Keratinocyte (primary cell): Measurements from ENCODE around the gene ZNF516. TPM values are rescaled to one million over a fixed set of nuclear protein-coding genes. Genes with fewer than 3 reads are reported as not detected.

Experiments used
- DNase-seq: peaks from one replicate; pipeline ENCODE4 v3.0.0-alpha.2; 2011; ENCODE audit warnings: low read depth, missing footprints, low spot score
- FAIRE-seq: peaks from 2 replicates; lab custom pipeline; 2011; peaks lifted over from hg19 to GRCh38; lab: Jason Lieb, UNC
- H2AFZ ChIP-seq: 2 replicates; pipeline ENCODE4 v1.6.0; 2012; ENCODE audit warnings: low read length, control low read depth, inconsistent platforms; ENCODE audit not compliant: control insufficient read depth
- H3K27ac ChIP-seq: 2 replicates; pipeline ENCODE4 v1.5.1; 2011; ENCODE audit warnings: low read length; ENCODE audit not compliant: control insufficient read depth, insufficient read depth
- H3K27me3 ChIP-seq: 3 replicates; pipeline ENCODE4 v1.6.0; 2011; ENCODE audit warnings: low read length; ENCODE audit not compliant: control insufficient read depth, insufficient read depth; ENCODE audit errors: extremely low read depth
- H3K36me3 ChIP-seq, 2 experiments: 2 replicates in 1 of 2; 3 replicates in 1 of 2; pipeline ENCODE4 v1.5.1; 2011; ENCODE audit warnings: low read length in 2 of 2, mild to moderate bottlenecking in 1 of 2; ENCODE audit not compliant: control insufficient read depth in 2 of 2, insufficient read depth in 2 of 2; ENCODE audit errors: extremely low read depth in 1 of 2
- H3K4me1 ChIP-seq: 3 replicates; pipeline ENCODE4 v1.5.1; 2011; ENCODE audit warnings: low read length; ENCODE audit not compliant: control insufficient read depth, insufficient read depth; ENCODE audit errors: extremely low read depth
- H3K4me2 ChIP-seq: 3 replicates; pipeline ENCODE4 v1.6.0; 2011; ENCODE audit warnings: low read depth, low read length; ENCODE audit not compliant: control insufficient read depth, insufficient read depth; ENCODE audit errors: extremely low read depth
- H3K4me3 ChIP-seq, 3 experiments: fragments of 200-600 bp in 1 of 3; sonication (generic) in 1 of 3; 2 replicates in 2 of 3; 3 replicates in 1 of 3; pipeline ENCODE4 v1.5.1; 2011 to 2016; ENCODE audit warnings: low read length in 3 of 3, mild to moderate bottlenecking in 3 of 3, control low read depth in 2 of 3, inconsistent platforms in 1 of 3, low read depth in 1 of 3, mixed read lengths in 1 of 3, mixed run types in 1 of 3, moderate library complexity in 1 of 3; ENCODE audit not compliant: control insufficient read depth in 2 of 3, insufficient read depth in 2 of 3; ENCODE audit errors: extremely low read depth in 1 of 3
- H3K79me2 ChIP-seq: 2 replicates; pipeline ENCODE4 v1.6.0; 2012; ENCODE audit warnings: low read length; ENCODE audit not compliant: control insufficient read depth, insufficient read depth
- H3K9ac ChIP-seq: 3 replicates; pipeline ENCODE4 v1.6.0; 2011; ENCODE audit warnings: low read length; ENCODE audit not compliant: control insufficient read depth, insufficient read depth; ENCODE audit errors: extremely low read depth
- H3K9me1 ChIP-seq: 3 replicates; pipeline ENCODE4 v1.6.0; 2011; ENCODE audit warnings: low read length; ENCODE audit not compliant: control insufficient read depth, insufficient read depth; ENCODE audit errors: extremely low read depth
- H3K9me3 ChIP-seq: 2 replicates; pipeline ENCODE4 v1.5.1; 2012; ENCODE audit warnings: low read depth, low read length; ENCODE audit not compliant: control insufficient read depth
- H4K20me1 ChIP-seq: 3 replicates; pipeline ENCODE4 v1.6.0; 2011; ENCODE audit warnings: low read length; ENCODE audit not compliant: control insufficient read depth, insufficient read depth; ENCODE audit errors: extremely low read depth
- CTCF ChIP-seq, 3 experiments: IDR thresholded peaks in 1 of 3; conservative IDR thresholded peaks in 1 of 3; optimal IDR thresholded peaks in 1 of 3; 2 replicates in 2 of 3; 3 replicates in 1 of 3; pipeline versions ENCODE3 to v1.5.1; 2011; ENCODE audit warnings: low read length in 3 of 3, mild to moderate bottlenecking in 3 of 3, moderate library complexity in 2 of 3, control low read depth in 1 of 3, inconsistent platforms in 1 of 3; ENCODE audit not compliant: insufficient read depth in 2 of 3; ENCODE audit errors: extremely low read depth in 1 of 3
- EZH2 ChIP-seq: IDR thresholded peaks from one replicate; pipeline ENCODE4 v1.6.1; 2012; ENCODE audit warnings: inconsistent platforms, mild to moderate bottlenecking, low read length, moderate library complexity
- dilution Hi-C: fragments of 300-500 bp; cut with MboI; formaldehyde crosslinking; loops from one replicate; pipeline ENCODE4 v1.7.0; 2020; ENCODE audit warnings: low sequenced_read_pairs; ENCODE audit not compliant: extremely low pct_ligation_motif_present
- polyA plus RNA-seq, 5 experiments: library from polyadenylated mRNA; depleted of rRNA in 3 of 5; stranded (reverse) in 3 of 5; stranded (forward) in 1 of 5; unstranded in 1 of 5; fragments of >200 nt; gene quantifications; 1 replicate in 1 of 5; 2 replicates in 3 of 5; 3 replicates in 1 of 5; pipeline versions ENCODE4 v1.2.1 to v1.2.3, GENCODE V29; 2011 to 2012; ENCODE audit warnings: missing spikeins in 2 of 5, low read depth in 1 of 5, low replicate concordance in 1 of 5

The ZNF516 gene
- polyA plus RNA-seq, 1 donor (not counting 4 experiments of a cell fraction or from before 2014, with no cell fraction given) = 9.3 TPM

DNA sequence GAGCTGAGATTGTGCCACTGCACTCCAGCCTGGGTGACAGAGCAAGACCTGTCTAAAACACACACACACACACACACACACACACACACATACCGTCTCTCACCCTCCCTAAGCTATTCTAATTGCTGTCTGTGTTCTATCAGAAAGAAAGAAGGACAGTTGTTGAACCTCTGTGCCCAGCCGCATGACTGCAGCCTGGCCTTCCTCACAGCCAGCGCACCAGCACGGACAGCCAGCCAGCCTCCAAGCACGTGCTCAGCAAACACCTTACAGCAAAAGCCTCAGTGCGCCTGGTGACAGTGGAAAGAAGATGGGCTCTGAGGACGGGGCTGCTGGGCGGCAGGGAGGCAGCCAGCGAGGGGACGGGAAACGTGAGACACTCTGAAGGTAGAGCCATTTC lies 58.0 kb downstream of the ZNF516 start:
- H3K27me3 ChIP-seq = no peaks in the 10 kb centered on the region
- dilution Hi-C loops = no loop called here
- H3K9ac ChIP-seq = no peak overlapping the region
- H3K79me2 ChIP-seq = peaks cover 60% of the 10 kb centered on the region
- DNase-seq = no peak
- H2AFZ ChIP-seq = no peak overlapping the region
- no peak overlapping the region for H3K27ac ChIP-seq
- H4K20me1 ChIP-seq = peaks cover 8% of the 10 kb centered on the region
- no peak overlapping the region for H3K4me2 ChIP-seq
- no peaks in the 10 kb centered on the region for H3K9me3 ChIP-seq
- H3K36me3 ChIP-seq = peaks cover 2 to 24% of the 10 kb centered on the region in 2 experiments
- FAIRE-seq = no peak
- TF ChIP-seq CTCF (optimal IDR thresholded peaks at IDR 0.05 in 1 of 3, IDR thresholded peaks at IDR 0.05 in 1 of 3, conservative IDR thresholded peaks at IDR 0.05 in 1 of 3; ENCODE audit: extremely low read depth in 1 of 3, insufficient read depth in 2 of 3, low read length in 3 of 3) = no peak
- TF ChIP-seq EZH2 = no peak
- no peaks in the 10 kb centered on the region for H3K4me1 ChIP-seq
- H3K4me3 ChIP-seq = no peak overlapping the region
- H3K9me1 ChIP-seq = no peaks in the 10 kb centered on the region

DNA sequence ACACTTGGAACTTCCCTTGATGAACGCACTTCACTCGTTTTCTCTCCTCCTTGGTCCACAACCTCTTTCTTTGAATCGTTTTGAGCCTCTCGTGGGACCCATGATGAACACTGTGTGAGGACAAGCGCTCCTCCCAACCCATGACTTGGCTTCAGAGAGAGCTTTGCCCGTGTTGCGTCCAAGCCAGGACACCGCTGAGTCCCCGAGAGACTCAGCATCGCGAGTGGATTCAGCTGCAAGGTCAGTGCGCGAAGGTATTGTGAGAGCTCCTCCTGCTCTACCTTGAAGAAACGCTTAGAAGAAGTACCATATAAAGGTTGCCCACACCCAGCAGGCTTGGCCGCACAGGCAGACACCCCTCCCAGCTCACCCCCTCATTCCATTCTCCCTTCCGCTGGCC lies 58.7 kb downstream of the ZNF516 start:
- peaks cover 3 to 24% of the 10 kb centered on the region in 2 experiments for H3K36me3 ChIP-seq
- H3K27me3 ChIP-seq = no peaks in the 10 kb centered on the region
- H3K27ac ChIP-seq = no peak overlapping the region
- H3K4me3 ChIP-seq = no peak overlapping the region
- FAIRE-seq (no peak), DNase-seq (no peak)
- H3K9me3 ChIP-seq = no peaks in the 10 kb centered on the region
- H3K79me2 ChIP-seq = peaks cover 67% of the 10 kb centered on the region
- TF ChIP-seq CTCF (optimal IDR thresholded peaks at IDR 0.05 in 1 of 3, IDR thresholded peaks at IDR 0.05 in 1 of 3, conservative IDR thresholded peaks at IDR 0.05 in 1 of 3; ENCODE audit: extremely low read depth in 1 of 3, insufficient read depth in 2 of 3, low read length in 3 of 3) (no peak), EZH2 (no peak)
- H3K9me1 ChIP-seq = no peaks in the 10 kb centered on the region
- peaks cover 13% of the 10 kb centered on the region for H4K20me1 ChIP-seq
- no peak overlapping the region for H2AFZ ChIP-seq
- H3K4me1 ChIP-seq = no peaks in the 10 kb centered on the region
- no peak overlapping the region for H3K4me2 ChIP-seq
- H3K9ac ChIP-seq = no peak overlapping the region
- dilution Hi-C loops = no loop called here
